Fibroblast of the conjunctiva (primary cell): Measurements from ENCODE around the gene GCHFR.

ENCODE experiments used
- DNase-seq: peaks from one replicate; pipeline ENCODE4 v3.0.0-alpha.2; 2010; ENCODE audit warnings: low read depth

GCHFR gene

GRCh38 chr15:40808861-40809450, 45.1 kb downstream of the GCHFR start:
- DNase-seq, result no peak

- DNase-seq, result no peak
Observed at GRCh38 chr15:40812721-40813425, 49.0 kb downstream of the GCHFR start.

- DNase-seq, result no peak
Observed at GRCh38 chr15:40815042-40815698, 51.3 kb downstream of the GCHFR start.
